GM18951 (cell line): ENCODE measurements around the gene N4BP2L2.

Experiments used
- POLR2A ChIP-seq: IDR thresholded peaks from 4 replicates; pipeline ENCODE4 v1.6.1; 2011; ENCODE audit warnings: mild to moderate bottlenecking; ENCODE audit not compliant: insufficient read length, insufficient read depth; ENCODE audit errors: extremely low read depth
- in situ Hi-C: fragments of 300-500 bp; cut with MboI; formaldehyde crosslinking; loops from one replicate; pipeline ENCODE4 v1.12.0; 2022; ENCODE audit warnings: low sequenced_read_pairs, mixed read lengths, inconsistent platforms; ENCODE audit not compliant: unreplicated experiment

N4BP2L2 gene

GRCh38 chr13:32384702-32385101 lies 153.9 kb downstream of the N4BP2L2 start:
- no peak for TF ChIP-seq POLR2A
- in situ Hi-C loops, result no loop called here

- in situ Hi-C loops, result no loop called here
- no peak for TF ChIP-seq POLR2A
These were observed 154.6 kb downstream of the N4BP2L2 start for GRCh38 chr13:32383836-32384618.
